ENCODE measurements around the gene ZFYVE21.

The ZFYVE21 gene

GRCh38 chr14:103726474-103726873, 10.9 kb downstream of the ZFYVE21 start:
- no peak for DNase-seq

GRCh38 chr14:103727313-103727980, 11.8 kb downstream of the ZFYVE21 start:
- no peak for DNase-seq

GRCh38 chr14:103728141-103728540, 12.5 kb downstream of the ZFYVE21 start:
- no peak for DNase-seq

GRCh38 chr14:103728721-103729120, 13.1 kb downstream of the ZFYVE21 start:
- no peak for DNase-seq

- DNase-seq: no peak
These were observed 14.2 kb downstream of the ZFYVE21 start for GRCh38 chr14:103729496-103730448.

GRCh38 chr14:103730490-103731035, 15.0 kb downstream of the ZFYVE21 start:
- DNase-seq: no peak

GRCh38 chr14:103731481-103731880, 15.9 kb downstream of the ZFYVE21 start:
- no peak for DNase-seq

- no peak for DNase-seq
These were observed 16.6 kb downstream of the ZFYVE21 start for GRCh38 chr14:103731916-103732867.

- no peak for DNase-seq
These were observed 17.4 kb downstream of the ZFYVE21 start for GRCh38 chr14:103732868-103733620.

GRCh38 chr14:103733651-103734050, 18.0 kb downstream of the ZFYVE21 start:
- no peak for DNase-seq

GRCh38 chr14:103734081-103734888, 18.7 kb downstream of the ZFYVE21 start:
- no peak for DNase-seq

- no peak for DNase-seq
These were observed 19.4 kb downstream of the ZFYVE21 start for GRCh38 chr14:103735022-103735421.

- no peak for DNase-seq
These were observed 19.8 kb downstream of the ZFYVE21 start for GRCh38 chr14:103735439-103735814.

- no peak for DNase-seq
These were observed 20.4 kb downstream of the ZFYVE21 start for GRCh38 chr14:103735815-103736545.

GRCh38 chr14:103736546-103737431, 21.2 kb downstream of the ZFYVE21 start:
- DNase-seq: no peak

- DNase-seq: no peak
These were observed 21.9 kb downstream of the ZFYVE21 start for GRCh38 chr14:103737432-103738045.

- no peak for DNase-seq
These were observed 22.6 kb downstream of the ZFYVE21 start for GRCh38 chr14:103738166-103738565.

- DNase-seq: no peak
These were observed 23.3 kb downstream of the ZFYVE21 start for GRCh38 chr14:103738701-103739451.

Data from NCI-H1417 treated with DMSO at 0.1 percent for 48 hours (cell line).